Measurements from ENCODE around the gene P2RY6.

P2RY6 gene

DNA sequence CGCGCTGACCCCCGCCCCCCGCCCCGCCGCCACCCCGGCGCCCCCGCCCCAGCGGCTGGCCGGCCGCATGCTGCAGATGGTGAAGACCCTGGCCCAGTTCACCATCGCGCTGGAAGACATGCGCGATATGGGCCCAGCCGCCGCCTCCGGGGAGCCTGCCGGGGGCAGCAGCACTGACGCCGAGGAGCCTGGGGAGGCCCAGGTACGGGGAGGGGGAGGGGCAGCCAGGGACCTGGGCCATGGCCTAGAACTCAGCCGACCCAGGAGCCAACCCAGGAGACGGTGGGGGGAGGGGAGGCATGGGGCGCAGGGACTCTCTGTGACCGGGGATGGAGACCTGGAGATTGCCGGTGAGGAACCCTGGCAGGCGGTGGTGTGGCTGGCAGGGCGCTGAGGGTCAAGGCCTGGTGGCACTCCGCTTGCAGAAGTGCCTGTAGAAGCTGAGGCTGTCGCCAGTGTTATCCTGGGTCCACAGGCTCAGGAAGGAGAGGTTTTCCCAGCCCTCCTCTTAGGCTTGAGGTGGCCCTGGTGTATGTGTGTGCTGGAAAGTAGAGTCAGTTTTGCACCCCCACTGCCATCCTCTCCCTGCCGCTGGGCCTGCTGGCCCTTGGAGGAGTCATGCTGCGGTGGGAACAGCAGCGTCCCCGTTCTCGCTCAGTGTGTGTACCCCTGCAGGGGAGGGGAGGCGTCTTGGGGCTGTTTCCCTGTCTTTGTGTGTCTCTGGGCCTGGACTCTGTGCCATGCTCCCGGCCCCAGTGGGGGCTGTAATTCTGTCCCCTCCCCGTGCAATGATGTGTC is 71.1 kb downstream of the P2RY6 start:
- H3K27ac ChIP-seq (ENCODE audit: insufficient read depth, low read length, poor library complexity, severe bottlenecking), result no peak overlapping the region
- H3K4me3 ChIP-seq (ENCODE audit: insufficient read depth, low read depth, low read length, poor library complexity, severe bottlenecking), result no peak overlapping the region
- no peaks in the 10 kb centered on the region for H3K9me3 ChIP-seq (ENCODE audit: control insufficient read depth, low read length)
- no peaks in the 10 kb centered on the region for H3K4me1 ChIP-seq (ENCODE audit: control insufficient read depth, insufficient read depth, low read length, poor library complexity, severe bottlenecking)
- H3K36me3 ChIP-seq (ENCODE audit: control insufficient read depth, insufficient read depth, low read length), result no peaks in the 10 kb centered on the region
- no peak for DNase-seq
- H3K27me3 ChIP-seq (replicated peaks; ENCODE audit: control insufficient read depth, insufficient read depth, low read length, poor library complexity, severe bottlenecking), result no peaks in the 10 kb centered on the region

- DNase-seq, result no peak
- no peaks in the 10 kb centered on the region for H3K4me1 ChIP-seq (ENCODE audit: control insufficient read depth, insufficient read depth, low read length, poor library complexity, severe bottlenecking)
- no peaks in the 10 kb centered on the region for H3K27me3 ChIP-seq (replicated peaks; ENCODE audit: control insufficient read depth, insufficient read depth, low read length, poor library complexity, severe bottlenecking)
- H3K4me3 ChIP-seq (ENCODE audit: insufficient read depth, low read depth, low read length, poor library complexity, severe bottlenecking), result no peak overlapping the region
- H3K36me3 ChIP-seq (ENCODE audit: control insufficient read depth, insufficient read depth, low read length), result no peaks in the 10 kb centered on the region
- no peaks in the 10 kb centered on the region for H3K9me3 ChIP-seq (ENCODE audit: control insufficient read depth, low read length)
- no peak overlapping the region for H3K27ac ChIP-seq (ENCODE audit: insufficient read depth, low read length, poor library complexity, severe bottlenecking)
These were observed 72.1 kb downstream of the P2RY6 start for GRCh38 chr11:73344191-73344607.

DNA sequence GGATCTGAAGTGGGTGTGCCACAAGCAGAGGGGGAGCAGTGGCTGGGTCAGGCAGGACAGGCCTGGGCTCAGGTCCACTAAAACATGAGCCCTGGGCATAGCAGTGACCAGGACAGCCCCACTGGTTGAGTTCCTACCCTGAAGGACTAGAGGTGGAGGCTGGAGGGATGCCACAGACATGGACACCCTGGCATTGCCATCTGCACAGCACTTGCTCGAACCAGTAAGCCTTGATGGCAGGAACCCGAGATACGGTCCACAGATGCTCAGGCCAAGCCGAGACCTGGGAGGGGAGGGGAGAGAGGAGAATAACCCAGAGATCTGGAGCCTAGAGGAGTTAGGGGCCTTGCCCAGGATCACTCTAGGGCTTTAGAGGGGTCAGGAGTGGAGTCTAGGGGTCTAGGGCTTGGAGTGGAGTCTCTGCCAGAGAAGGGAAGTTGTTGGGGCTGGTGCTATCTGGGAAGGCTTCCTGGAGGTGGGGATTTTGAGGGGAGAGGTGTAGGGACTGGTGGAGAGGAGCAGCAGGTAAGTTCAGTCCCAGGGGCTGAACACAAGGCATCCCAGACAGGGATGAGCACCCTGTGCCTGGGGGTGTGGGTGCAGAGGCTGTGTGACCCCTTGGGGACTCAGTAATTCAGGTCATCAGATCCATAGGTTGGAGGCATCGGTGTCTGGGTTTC is 73.5 kb downstream of the P2RY6 start:
- no peak for DNase-seq

DNA sequence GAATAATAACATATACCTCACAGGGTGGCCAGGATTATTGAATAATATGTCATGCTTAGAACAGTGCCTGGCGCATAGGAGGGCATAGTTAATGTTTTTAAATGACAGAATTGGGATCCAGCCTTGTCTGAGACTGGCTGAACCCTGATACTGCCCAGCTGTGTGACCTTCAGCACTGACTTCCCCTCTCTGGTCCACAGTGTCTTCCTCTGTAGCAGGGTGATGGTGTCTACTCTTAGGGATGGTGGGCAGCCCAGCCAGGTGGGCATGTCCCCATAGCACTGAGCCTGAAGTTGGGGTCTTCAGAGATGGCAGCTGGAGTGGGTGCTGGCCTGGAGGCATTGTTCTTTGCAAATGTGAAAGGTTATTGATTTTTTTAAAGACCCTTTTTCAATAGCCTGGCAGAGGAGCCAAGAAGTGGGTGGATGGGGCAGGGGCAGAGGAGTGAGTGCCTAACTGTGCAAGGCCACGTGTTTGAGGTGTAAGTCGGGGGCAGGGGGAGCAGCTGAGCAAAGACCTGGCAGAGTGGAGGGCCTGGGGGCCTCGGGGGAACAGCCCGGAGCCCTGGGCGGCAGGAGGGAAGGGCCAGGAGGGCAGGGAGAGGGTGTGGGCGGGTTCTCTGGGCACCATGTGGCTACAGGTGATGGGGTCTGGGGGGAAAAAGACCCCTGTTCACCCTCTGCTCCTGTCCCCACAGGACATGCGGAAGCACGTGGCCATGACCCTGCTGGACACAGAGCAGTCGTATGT is 74.2 kb downstream of the P2RY6 start:
- Histone ChIP-seq H3K36me3 (ENCODE audit: control insufficient read depth, insufficient read depth, low read length) (no peaks in the 10 kb centered on the region), H3K27me3 (replicated peaks; ENCODE audit: control insufficient read depth, insufficient read depth, low read length, poor library complexity, severe bottlenecking) (no peaks in the 10 kb centered on the region), H3K4me3 (ENCODE audit: insufficient read depth, low read depth, low read length, poor library complexity, severe bottlenecking) (no peak overlapping the region), H3K9me3 (ENCODE audit: control insufficient read depth, low read length) (no peaks in the 10 kb centered on the region), H3K27ac (ENCODE audit: insufficient read depth, low read length, poor library complexity, severe bottlenecking) (no peak overlapping the region), H3K4me1 (ENCODE audit: control insufficient read depth, insufficient read depth, low read length, poor library complexity, severe bottlenecking) (no peaks in the 10 kb centered on the region)
- no peak for DNase-seq

More for the DNA sequence above, 73.5 kb downstream of the P2RY6 start:
- H3K9me3 ChIP-seq (ENCODE audit: control insufficient read depth, low read length), result no peaks in the 10 kb centered on the region
- H3K4me1 ChIP-seq (ENCODE audit: control insufficient read depth, insufficient read depth, low read length, poor library complexity, severe bottlenecking), result no peaks in the 10 kb centered on the region
- H3K4me3 ChIP-seq (ENCODE audit: insufficient read depth, low read depth, low read length, poor library complexity, severe bottlenecking), result no peak overlapping the region
- H3K36me3 ChIP-seq (ENCODE audit: control insufficient read depth, insufficient read depth, low read length), result no peaks in the 10 kb centered on the region
- H3K27ac ChIP-seq (ENCODE audit: insufficient read depth, low read length, poor library complexity, severe bottlenecking), result no peak overlapping the region
- H3K27me3 ChIP-seq (replicated peaks; ENCODE audit: control insufficient read depth, insufficient read depth, low read length, poor library complexity, severe bottlenecking), result no peaks in the 10 kb centered on the region

- Histone ChIP-seq H3K36me3 (ENCODE audit: control insufficient read depth, insufficient read depth, low read length) (no peaks in the 10 kb centered on the region), H3K4me1 (ENCODE audit: control insufficient read depth, insufficient read depth, low read length, poor library complexity, severe bottlenecking) (no peaks in the 10 kb centered on the region)
These were observed 74.9 kb downstream of the P2RY6 start for GRCh38 chr11:73347067-73347466.

More at GRCh38 chr11:73347067-73347466, 74.9 kb downstream of the P2RY6 start:
- no peaks in the 10 kb centered on the region for H3K27me3 ChIP-seq (replicated peaks; ENCODE audit: control insufficient read depth, insufficient read depth, low read length, poor library complexity, severe bottlenecking)
- H3K4me3 ChIP-seq (ENCODE audit: insufficient read depth, low read depth, low read length, poor library complexity, severe bottlenecking), result no peak overlapping the region
- DNase-seq, result no peak
- no peaks in the 10 kb centered on the region for H3K9me3 ChIP-seq (ENCODE audit: control insufficient read depth, low read length)
- H3K27ac ChIP-seq (ENCODE audit: insufficient read depth, low read length, poor library complexity, severe bottlenecking), result no peak overlapping the region
